ENCODE measurements around the gene WDR90.

DNA sequence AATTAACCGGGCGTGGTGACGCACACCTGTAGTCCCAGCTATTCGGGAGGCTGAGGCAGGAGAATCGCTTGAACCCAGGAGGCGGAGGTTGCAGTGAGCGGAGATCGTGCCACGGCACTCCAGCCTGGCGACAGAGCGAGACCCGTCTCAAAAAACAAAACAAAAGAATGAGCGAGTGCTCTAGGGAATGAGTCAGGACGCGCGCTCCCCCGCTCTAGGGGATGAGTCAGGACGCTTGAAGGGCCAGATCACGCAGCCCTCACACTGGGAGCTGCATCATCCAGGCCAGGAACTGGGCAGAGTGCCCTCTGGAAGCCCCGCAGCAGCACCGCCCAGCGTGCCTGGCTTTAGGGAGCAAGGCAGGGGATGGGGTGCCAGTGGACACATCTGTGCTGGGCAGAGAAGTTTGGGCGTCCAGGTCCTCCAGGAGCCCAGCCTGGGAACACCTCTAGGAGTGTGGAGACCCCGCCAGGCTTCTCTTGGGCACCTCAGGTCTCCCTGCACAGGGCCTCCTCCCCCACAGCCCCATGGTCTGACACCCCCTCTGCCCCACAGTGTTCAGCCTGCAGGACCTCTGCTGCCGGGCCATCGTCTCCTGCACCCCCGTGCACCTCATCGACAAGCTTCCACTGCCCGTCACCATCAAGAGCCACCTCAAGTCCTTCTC lies 22.2 kb upstream of the WDR90 start:
- TF ChIP-seq, protein P1, sequence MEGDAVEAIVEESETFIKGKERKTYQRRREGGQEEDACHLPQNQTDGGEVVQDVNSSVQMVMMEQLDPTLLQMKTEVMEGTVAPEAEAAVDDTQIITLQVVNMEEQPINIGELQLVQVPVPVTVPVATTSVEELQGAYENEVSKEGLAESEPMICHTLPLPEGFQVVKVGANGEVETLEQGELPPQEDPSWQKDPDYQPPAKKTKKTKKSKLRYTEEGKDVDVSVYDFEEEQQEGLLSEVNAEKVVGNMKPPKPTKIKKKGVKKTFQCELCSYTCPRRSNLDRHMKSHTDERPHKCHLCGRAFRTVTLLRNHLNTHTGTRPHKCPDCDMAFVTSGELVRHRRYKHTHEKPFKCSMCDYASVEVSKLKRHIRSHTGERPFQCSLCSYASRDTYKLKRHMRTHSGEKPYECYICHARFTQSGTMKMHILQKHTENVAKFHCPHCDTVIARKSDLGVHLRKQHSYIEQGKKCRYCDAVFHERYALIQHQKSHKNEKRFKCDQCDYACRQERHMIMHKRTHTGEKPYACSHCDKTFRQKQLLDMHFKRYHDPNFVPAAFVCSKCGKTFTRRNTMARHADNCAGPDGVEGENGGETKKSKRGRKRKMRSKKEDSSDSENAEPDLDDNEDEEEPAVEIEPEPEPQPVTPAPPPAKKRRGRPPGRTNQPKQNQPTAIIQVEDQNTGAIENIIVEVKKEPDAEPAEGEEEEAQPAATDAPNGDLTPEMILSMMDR (IDR thresholded peaks at IDR 0.05), result no peak
- TF ChIP-seq POLR2AphosphoS5 (IDR thresholded peaks at IDR 0.05), result peak; percentile 6 to 21
- TF ChIP-seq POLR2A (IDR thresholded peaks at IDR 0.05; ENCODE audit: low read depth), result no peak
- TF ChIP-seq EP300 (IDR thresholded peaks at IDR 0.05), result no peak

All from esophagus muscularis mucosa (tissue), 4 donors.